ENCODE data around the gene TLR1.

DNA sequence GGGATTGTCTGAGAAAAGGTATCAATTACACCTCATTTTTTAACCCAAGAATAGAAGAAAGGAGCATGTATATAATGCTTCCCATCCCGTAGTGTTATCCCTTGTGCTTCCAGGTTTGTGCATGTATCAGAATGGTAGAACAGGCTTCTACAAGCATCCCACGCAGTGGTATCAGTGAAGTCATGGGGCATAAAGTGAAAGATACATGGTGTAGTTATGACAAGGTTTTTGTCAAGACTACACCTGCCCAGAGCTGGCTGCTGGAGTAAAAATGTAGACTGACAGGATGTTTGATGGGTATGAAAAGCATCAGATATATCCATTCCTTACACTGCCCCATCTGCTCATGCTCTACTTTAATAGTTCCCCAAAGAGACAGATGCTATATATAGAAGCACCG, 9.5 kb downstream of the TLR1 start:
- TF ChIP-seq, protein P1, sequence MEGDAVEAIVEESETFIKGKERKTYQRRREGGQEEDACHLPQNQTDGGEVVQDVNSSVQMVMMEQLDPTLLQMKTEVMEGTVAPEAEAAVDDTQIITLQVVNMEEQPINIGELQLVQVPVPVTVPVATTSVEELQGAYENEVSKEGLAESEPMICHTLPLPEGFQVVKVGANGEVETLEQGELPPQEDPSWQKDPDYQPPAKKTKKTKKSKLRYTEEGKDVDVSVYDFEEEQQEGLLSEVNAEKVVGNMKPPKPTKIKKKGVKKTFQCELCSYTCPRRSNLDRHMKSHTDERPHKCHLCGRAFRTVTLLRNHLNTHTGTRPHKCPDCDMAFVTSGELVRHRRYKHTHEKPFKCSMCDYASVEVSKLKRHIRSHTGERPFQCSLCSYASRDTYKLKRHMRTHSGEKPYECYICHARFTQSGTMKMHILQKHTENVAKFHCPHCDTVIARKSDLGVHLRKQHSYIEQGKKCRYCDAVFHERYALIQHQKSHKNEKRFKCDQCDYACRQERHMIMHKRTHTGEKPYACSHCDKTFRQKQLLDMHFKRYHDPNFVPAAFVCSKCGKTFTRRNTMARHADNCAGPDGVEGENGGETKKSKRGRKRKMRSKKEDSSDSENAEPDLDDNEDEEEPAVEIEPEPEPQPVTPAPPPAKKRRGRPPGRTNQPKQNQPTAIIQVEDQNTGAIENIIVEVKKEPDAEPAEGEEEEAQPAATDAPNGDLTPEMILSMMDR (IDR thresholded peaks at IDR 0.05), result no peak
- TF ChIP-seq, protein P2, sequence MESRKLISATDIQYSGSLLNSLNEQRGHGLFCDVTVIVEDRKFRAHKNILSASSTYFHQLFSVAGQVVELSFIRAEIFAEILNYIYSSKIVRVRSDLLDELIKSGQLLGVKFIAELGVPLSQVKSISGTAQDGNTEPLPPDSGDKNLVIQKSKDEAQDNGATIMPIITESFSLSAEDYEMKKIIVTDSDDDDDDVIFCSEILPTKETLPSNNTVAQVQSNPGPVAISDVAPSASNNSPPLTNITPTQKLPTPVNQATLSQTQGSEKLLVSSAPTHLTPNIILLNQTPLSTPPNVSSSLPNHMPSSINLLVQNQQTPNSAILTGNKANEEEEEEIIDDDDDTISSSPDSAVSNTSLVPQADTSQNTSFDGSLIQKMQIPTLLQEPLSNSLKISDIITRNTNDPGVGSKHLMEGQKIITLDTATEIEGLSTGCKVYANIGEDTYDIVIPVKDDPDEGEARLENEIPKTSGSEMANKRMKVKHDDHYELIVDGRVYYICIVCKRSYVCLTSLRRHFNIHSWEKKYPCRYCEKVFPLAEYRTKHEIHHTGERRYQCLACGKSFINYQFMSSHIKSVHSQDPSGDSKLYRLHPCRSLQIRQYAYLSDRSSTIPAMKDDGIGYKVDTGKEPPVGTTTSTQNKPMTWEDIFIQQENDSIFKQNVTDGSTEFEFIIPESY (IDR thresholded peaks at IDR 0.05; ENCODE audit: borderline replicate concordance, low read depth), result no peak
